ENCODE data around the gene TMEM143. TPM values are rescaled to one million over a fixed set of nuclear protein-coding genes. Genes with fewer than 3 reads are reported as not detected.
A peak's percentile ranks its signal among the peaks of the same experiment; 100 is the strongest.

Gene TMEM143
- total RNA-seq, 1 experiment from 2014 or later, result 15.2 TPM

GRCh38 chr19:48395170-48395455 lies 31.4 kb upstream of the TMEM143 start:
- no peak overlapping the region for H2BK120ac ChIP-seq (ENCODE audit: low read depth, low read length, poor library complexity, severe bottlenecking)
- no peak overlapping the region for H2BK15ac ChIP-seq (ENCODE audit: low read depth, low read length)
- H4K5ac ChIP-seq (ENCODE audit: insufficient read length, low read depth, low read length), result no peak overlapping the region
- no peak overlapping the region for H3K27ac ChIP-seq (ENCODE audit: insufficient read length, low read depth, low read length)
- no peak overlapping the region for H3K9ac ChIP-seq (ENCODE audit: extremely low read depth, insufficient read length, low read length)
- H3K27me3 Mint-ChIP-seq (ENCODE audit: low read depth), result peaks cover 62% of the 10 kb centered on the region
- no peak overlapping the region for H2AK5ac ChIP-seq (ENCODE audit: insufficient read length, low read length)
- no peaks in the 10 kb centered on the region for H3K9me3 ChIP-seq (ENCODE audit: control insufficient read depth, low read depth, low read length)
- H3K79me1 ChIP-seq (ENCODE audit: insufficient read depth, low read depth, low read length, poor library complexity, severe bottlenecking), result no peaks in the 10 kb centered on the region
- H3K4me1 Mint-ChIP-seq, result peaks cover 39 to 69% of the 10 kb centered on the region in 2 experiments
- H3K4me2 ChIP-seq (ENCODE audit: insufficient read depth, insufficient read length, low read length), result peak overlapping the region; percentile 72
- no peak overlapping the region for H3K56ac ChIP-seq (ENCODE audit: insufficient read length, low read depth, low read length)
- no peak overlapping the region for H3K18ac ChIP-seq (ENCODE audit: insufficient read length, low read depth, low read length)
- no peak overlapping the region for H3T11ph ChIP-seq (ENCODE audit: low read length)
- H3K36me3 Mint-ChIP-seq (ENCODE audit: insufficient read depth in 1 of 3, low read depth in 3 of 3), result no peaks in the 10 kb centered on the region; a peak in 1 of 7 replicates
- H2AFZ ChIP-seq (ENCODE audit: low read length), result no peak overlapping the region
- H3K14ac ChIP-seq (ENCODE audit: insufficient read depth, low read length), result no peak overlapping the region
- H2BK12ac ChIP-seq (ENCODE audit: insufficient read length, low read depth, low read length), result no peak overlapping the region
- no peaks in the 10 kb centered on the region; a peak in 1 of 5 replicates for H3K9me3 Mint-ChIP-seq
- H3K4me3 Mint-ChIP-seq, result peak overlapping the region in 1 of 2 experiments; percentile 84; a peak in 3 of 5 replicates
- no peak for DNase-seq
- H3K4ac ChIP-seq (ENCODE audit: low read depth, low read length), result no peak overlapping the region
- H3K4me1 ChIP-seq (ENCODE audit: insufficient read depth, low read length), result peaks cover 6% of the 10 kb centered on the region; the same call in 1 of the 2 replicates
- no peak overlapping the region for H2BK20ac ChIP-seq (ENCODE audit: low read depth, low read length, poor library complexity, severe bottlenecking)
- no peak overlapping the region for H3K27ac Mint-ChIP-seq
- peaks cover 8% of the 10 kb centered on the region; the same call in 1 of the 2 replicates for H3K27me3 ChIP-seq (ENCODE audit: insufficient read depth, low read length)
- H3K23me2 ChIP-seq (ENCODE audit: insufficient read length, low read depth, low read length, poor library complexity, severe bottlenecking), result peaks cover 17% of the 10 kb centered on the region
- WGBS (ENCODE audit: extremely low coverage, insufficient read length, low lambda C conversion rate), result no CpG with 5 or more reads among the region's 6 CpGs
- no peak overlapping the region for H3K23ac ChIP-seq (ENCODE audit: insufficient read length, low read depth, low read length)
- no peaks in the 10 kb centered on the region; the same call in 1 of the 2 replicates for H3K79me2 ChIP-seq (ENCODE audit: insufficient read depth, low read length)
- TF ChIP-seq CTCF (conservative IDR thresholded peaks at IDR 0.05), result no peak
- no peak overlapping the region for H4K91ac ChIP-seq (ENCODE audit: insufficient read length, low read depth, low read length)
- no peak overlapping the region for H2BK5ac ChIP-seq (ENCODE audit: insufficient read length, low read length)
- H4K20me1 ChIP-seq (ENCODE audit: control insufficient read depth, insufficient read depth, insufficient read length), result no peaks in the 10 kb centered on the region
- H4K8ac ChIP-seq (replicated peaks; ENCODE audit: insufficient read length, low read depth, low read length), result no peak overlapping the region
